ENCODE results near the gene DPM2. TPM values are rescaled to one million over a fixed set of nuclear protein-coding genes. Genes with fewer than 3 reads are reported as not detected.

Gene DPM2
- total and polyA plus RNA-seq, 3 donors from 2014 or later: 33.5 to 46.6 (median 36.4) TPM

GRCh38 chr9:127965953-127966352 is 28.3 kb upstream of the DPM2 start:
- Histone ChIP-seq H3K4me3 (no peak overlapping the region), H3K27ac (peak overlapping the region; percentile 71 to 86), H3K27me3 (no peaks in the 10 kb centered on the region), H3K4me1 (peaks cover 90% of the 10 kb centered on the region), H3K36me3 (ENCODE audit: low read depth, missing control alignments) (no peaks in the 10 kb centered on the region), H3K9me3 (no peaks in the 10 kb centered on the region)
- intact Hi-C loops (cut with DNase I; ENCODE audit: low total_unique reads): no loop called here
- TF ChIP-seq POLR2A (IDR thresholded peaks at IDR 0.05): no peak
- TF ChIP-seq CTCF (IDR thresholded peaks at IDR 0.05): no peak
- 24 to 62% methylated on average over 6 of the region's 6 CpGs for WGBS, 2 donors
- no peak for DNase-seq

DNA sequence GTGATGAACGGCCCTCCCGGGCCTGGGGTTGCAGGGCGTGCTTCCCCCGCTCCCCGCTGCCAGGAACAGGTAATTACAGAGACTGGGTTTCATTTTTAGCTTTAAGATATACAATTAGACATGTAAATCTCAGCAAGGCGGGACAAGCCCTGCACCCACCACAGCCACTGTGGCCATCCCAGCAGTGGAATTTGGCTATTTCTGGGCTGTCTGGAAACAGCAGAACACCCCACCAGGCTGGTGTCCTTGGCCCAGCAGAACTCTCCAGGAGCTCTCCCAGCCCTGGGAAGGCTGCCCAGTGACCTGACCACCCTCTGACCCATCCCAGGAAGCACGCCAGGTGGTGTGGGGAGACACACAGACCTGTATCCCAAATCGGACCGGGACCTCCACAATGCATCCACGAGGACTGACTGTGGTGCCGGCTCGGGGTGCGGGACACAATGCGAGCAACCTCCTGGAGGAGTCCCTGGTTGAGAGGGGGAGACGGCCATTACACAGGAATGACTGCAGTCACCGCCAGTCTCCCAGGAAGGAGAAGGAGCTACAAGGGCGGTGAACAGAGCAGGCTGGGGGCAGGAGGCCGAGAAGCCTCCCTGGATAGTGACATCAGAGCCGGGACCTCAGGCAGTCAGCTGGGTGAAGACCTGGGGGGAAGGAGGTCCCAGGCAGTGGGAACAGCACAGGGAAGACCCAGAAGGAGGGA is 25.9 kb upstream of the DPM2 start:
- H3K27me3 ChIP-seq: no peaks in the 10 kb centered on the region
- 32 to 40% methylated on average over 17 to 18 of the region's 19 CpGs for WGBS, 2 donors
- TF ChIP-seq POLR2A (IDR thresholded peaks at IDR 0.05) (no peak), CTCF (IDR thresholded peaks at IDR 0.05) (no peak)
- H3K27ac ChIP-seq: peak overlapping the region; percentile 62 to 86
- H3K4me1 ChIP-seq: peaks cover 78% of the 10 kb centered on the region
- no peaks in the 10 kb centered on the region for H3K36me3 ChIP-seq (ENCODE audit: low read depth, missing control alignments)
- intact Hi-C loops (cut with DNase I; ENCODE audit: low total_unique reads): no loop called here
- DNase-seq: peak; percentile 68
- H3K4me3 ChIP-seq: no peak overlapping the region
- H3K9me3 ChIP-seq: no peaks in the 10 kb centered on the region

DNA sequence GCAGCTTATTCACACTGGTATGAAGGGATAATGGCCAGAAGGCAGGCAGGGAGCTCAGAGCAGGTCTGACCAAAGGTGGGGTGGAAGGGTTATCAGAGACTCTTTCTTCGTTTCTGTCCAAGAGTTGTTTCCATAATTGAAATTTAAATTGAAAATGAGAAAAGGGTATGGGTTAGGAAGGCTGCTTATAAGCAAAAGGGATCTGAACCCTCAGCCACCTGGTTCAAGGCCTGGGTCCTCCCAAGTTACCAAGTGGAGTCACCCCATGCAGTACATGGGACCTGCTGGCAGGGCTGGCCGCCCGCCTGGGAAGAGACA is 25.3 kb upstream of the DPM2 start:
- peaks cover 74% of the 10 kb centered on the region for H3K4me1 ChIP-seq
- no peaks in the 10 kb centered on the region for H3K27me3 ChIP-seq
- H3K27ac ChIP-seq: peak overlapping the region; percentile 62 to 86
- H3K36me3 ChIP-seq (ENCODE audit: low read depth, missing control alignments): no peaks in the 10 kb centered on the region
- no peaks in the 10 kb centered on the region for H3K9me3 ChIP-seq
- intact Hi-C loops (cut with DNase I; ENCODE audit: low total_unique reads): no loop called here
- H3K4me3 ChIP-seq: no peak overlapping the region
- WGBS, 2 donors: 37 to 59% methylated on average over 3 of the region's 3 CpGs
- no peak for DNase-seq
- TF ChIP-seq POLR2A (IDR thresholded peaks at IDR 0.05) (no peak), CTCF (IDR thresholded peaks at IDR 0.05) (no peak)

DNA sequence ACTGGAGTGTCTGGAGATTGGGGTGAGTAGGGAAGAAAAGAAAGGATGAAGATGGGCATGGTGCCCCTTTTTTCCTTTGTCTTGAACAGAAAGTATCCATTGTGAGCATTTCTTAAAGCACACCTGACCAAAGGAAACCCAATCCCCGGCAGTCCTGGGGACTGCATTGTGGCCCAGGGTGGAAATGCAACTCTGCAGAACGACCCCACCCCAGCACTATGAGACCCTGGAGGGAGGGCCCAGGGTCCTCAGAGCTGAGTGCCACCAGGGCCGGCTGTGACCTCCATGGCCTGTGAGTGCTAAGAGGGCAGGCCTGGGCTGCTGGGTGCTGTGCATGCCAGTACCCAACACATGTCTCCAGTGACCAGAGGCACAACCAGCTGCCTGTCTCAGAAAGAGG is 24.6 kb upstream of the DPM2 start:
- no peaks in the 10 kb centered on the region for H3K9me3 ChIP-seq
- 53 to 100% methylated on average over 1 to 3 of the region's 3 CpGs for WGBS, 2 donors
- TF ChIP-seq POLR2A (IDR thresholded peaks at IDR 0.05) (no peak), CTCF (IDR thresholded peaks at IDR 0.05) (no peak)
- DNase-seq: no peak
- H3K36me3 ChIP-seq (ENCODE audit: low read depth, missing control alignments): no peaks in the 10 kb centered on the region
- H3K27me3 ChIP-seq: no peaks in the 10 kb centered on the region
- H3K4me3 ChIP-seq: no peak overlapping the region
- peak overlapping the region in 1 of 2 donors; percentile 86 for H3K27ac ChIP-seq
- peaks cover 67% of the 10 kb centered on the region for H3K4me1 ChIP-seq
- intact Hi-C loops (cut with DNase I; ENCODE audit: low total_unique reads): no loop called here

DNA sequence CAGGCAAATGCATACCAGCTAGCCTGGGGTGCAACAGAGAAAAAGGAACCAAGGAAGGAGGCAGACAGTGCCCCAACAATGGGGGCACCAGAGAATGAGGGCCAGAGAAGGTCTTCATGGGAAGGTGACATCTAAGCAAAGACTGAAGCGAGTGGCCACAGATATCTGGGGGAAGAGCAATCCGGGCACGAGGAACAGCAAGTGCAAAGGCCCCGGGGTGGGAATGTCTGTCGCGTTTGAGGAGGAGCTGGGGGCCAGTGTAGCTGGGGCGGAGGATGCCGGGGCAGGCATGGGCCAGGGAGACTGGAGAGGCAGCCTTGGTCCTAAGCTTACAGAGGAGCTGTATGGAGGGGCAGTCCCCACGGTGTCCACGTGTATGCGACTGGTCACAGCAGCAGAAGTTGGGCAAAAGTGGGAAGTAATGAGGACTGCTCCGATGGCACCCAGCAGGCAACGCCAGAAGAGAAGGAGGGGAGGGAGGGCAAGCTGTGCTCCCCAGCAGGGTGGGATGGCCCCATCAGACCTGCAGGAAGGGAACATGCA is 24.0 kb upstream of the DPM2 start:
- Histone ChIP-seq H3K4me1 (peaks cover 61% of the 10 kb centered on the region), H3K4me3 (no peak overlapping the region), H3K36me3 (ENCODE audit: low read depth, missing control alignments) (no peaks in the 10 kb centered on the region), H3K27me3 (no peaks in the 10 kb centered on the region), H3K9me3 (no peaks in the 10 kb centered on the region), H3K27ac (peak overlapping the region in 1 of 2 donors; percentile 48)
- no peak for DNase-seq
- 84 to 92% methylated on average over 13 of the region's 13 CpGs for WGBS, 2 donors
- intact Hi-C loops (cut with DNase I; ENCODE audit: low total_unique reads): no loop called here
- no peak for TF ChIP-seq POLR2A (IDR thresholded peaks at IDR 0.05)
- no peak for TF ChIP-seq CTCF (IDR thresholded peaks at IDR 0.05)
